Muscle layer of colon (tissue), 2 donors: ENCODE results near the gene CSTF2.
"Not testable (repeated sequence)": the region's sequence is repeated elsewhere in the genome, so short reads cannot be mapped to it uniquely, and the experiment has no call there.

Source experiments
- H3K27ac ChIP-seq: one replicate; pipeline ENCODE4 v1.7.0; 2013; ENCODE audit warnings: low read depth, mild to moderate bottlenecking, low read length, moderate library complexity
- H3K27me3 ChIP-seq, 2 donors: one replicate each; pipeline ENCODE4 v1.7.0; 2013; ENCODE audit warnings: low read length in 2 of 2, mild to moderate bottlenecking in 2 of 2; ENCODE audit not compliant: insufficient read depth in 2 of 2, control insufficient read depth in 1 of 2
- H3K36me3 ChIP-seq: one replicate; pipeline ENCODE4 v1.7.0; 2013; ENCODE audit warnings: mild to moderate bottlenecking, low read length; ENCODE audit not compliant: insufficient read depth
- H3K4me1 ChIP-seq: one replicate; pipeline ENCODE4 v1.7.0; 2013; ENCODE audit warnings: mild to moderate bottlenecking, low read length; ENCODE audit not compliant: insufficient read depth
- H3K4me3 ChIP-seq, 2 donors: one replicate each; pipeline ENCODE4 v1.7.0; 2013; ENCODE audit warnings: low read length in 2 of 2, low read depth in 1 of 2, mild to moderate bottlenecking in 1 of 2, moderate library complexity in 1 of 2
- H3K9ac ChIP-seq: one replicate; pipeline ENCODE4 v1.7.0; 2013; ENCODE audit warnings: low read length
- H3K9me3 ChIP-seq: one replicate; pipeline ENCODE4 v1.7.0; 2013; ENCODE audit warnings: mild to moderate bottlenecking, low read length
- donor health status: abdominal sarcoma.
- donor health status: Adenocarcinoma of cecum.

CSTF2 gene

GRCh38 chrX:100819837-100820666, at the start of gene CSTF2:
TSS of gene CSTF2 (plus strand) at chrX:100820391. CDS start at chrX:100820417, 26 bp downstream.
- Histone ChIP-seq H3K9me3 (no peaks in the 10 kb centered on the region), H3K27me3 (no peaks in the 10 kb centered on the region), H3K4me1 (no peaks in the 10 kb centered on the region), H3K9ac (peak within 1 kb of the TSS; percentile 10), H3K4me3 (peak within 1 kb of the TSS; percentile 47 to 62), H3K36me3 (peaks cover 8% of the 10 kb centered on the region), H3K27ac (peak within 1 kb of the TSS; percentile 64)

DNA sequence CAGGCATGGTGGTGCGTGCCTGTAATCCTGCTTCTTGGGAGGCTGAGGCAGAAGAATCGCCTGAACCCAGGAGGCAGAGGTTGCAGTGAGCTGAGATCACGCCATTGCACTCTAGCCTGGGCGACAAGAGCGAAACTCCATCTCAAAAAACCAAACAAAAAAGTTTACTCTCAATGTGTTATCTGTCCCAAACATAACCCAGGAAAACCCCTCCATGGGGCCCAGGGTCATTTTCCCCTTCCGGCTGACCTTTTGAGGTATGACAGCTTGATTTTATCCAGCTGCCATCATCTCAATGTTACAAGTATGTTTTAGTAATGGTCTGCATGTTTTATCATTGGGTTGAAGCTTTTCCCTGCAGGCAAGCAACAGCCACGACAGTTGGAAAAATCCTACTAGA, 23.8 kb upstream of the CSTF2 start:
- not testable (repeated sequence) for H3K9ac ChIP-seq, H3K36me3 ChIP-seq, H3K4me1 ChIP-seq, H3K27ac ChIP-seq, H3K27me3 ChIP-seq, H3K4me3 ChIP-seq, H3K9me3 ChIP-seq

DNA sequence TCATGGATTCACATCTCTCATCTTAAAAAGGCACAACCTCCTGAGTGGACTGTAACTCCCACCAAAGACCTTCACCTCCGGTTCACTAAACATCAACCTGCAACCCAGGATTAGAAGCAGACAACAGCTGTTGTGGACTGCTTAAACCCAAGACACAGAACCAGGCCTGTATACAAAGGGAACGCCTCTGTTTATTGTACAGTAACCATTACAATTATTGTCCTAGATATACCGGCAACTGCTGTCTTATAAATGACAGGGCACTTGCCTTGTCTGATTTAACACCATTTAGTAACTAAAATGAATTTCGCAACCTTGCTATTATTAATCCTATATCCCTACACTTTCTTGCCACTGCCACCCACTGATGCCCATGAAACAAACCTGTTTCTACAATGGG, 22.8 kb upstream of the CSTF2 start:
- no peak overlapping the region for H3K27ac ChIP-seq
- H3K9ac ChIP-seq = no peak overlapping the region
- H3K4me1 ChIP-seq = no peaks in the 10 kb centered on the region
- no peaks in the 10 kb centered on the region for H3K27me3 ChIP-seq
- H3K4me3 ChIP-seq = no peak overlapping the region
- no peaks in the 10 kb centered on the region for H3K36me3 ChIP-seq
- no peaks in the 10 kb centered on the region for H3K9me3 ChIP-seq

DNA sequence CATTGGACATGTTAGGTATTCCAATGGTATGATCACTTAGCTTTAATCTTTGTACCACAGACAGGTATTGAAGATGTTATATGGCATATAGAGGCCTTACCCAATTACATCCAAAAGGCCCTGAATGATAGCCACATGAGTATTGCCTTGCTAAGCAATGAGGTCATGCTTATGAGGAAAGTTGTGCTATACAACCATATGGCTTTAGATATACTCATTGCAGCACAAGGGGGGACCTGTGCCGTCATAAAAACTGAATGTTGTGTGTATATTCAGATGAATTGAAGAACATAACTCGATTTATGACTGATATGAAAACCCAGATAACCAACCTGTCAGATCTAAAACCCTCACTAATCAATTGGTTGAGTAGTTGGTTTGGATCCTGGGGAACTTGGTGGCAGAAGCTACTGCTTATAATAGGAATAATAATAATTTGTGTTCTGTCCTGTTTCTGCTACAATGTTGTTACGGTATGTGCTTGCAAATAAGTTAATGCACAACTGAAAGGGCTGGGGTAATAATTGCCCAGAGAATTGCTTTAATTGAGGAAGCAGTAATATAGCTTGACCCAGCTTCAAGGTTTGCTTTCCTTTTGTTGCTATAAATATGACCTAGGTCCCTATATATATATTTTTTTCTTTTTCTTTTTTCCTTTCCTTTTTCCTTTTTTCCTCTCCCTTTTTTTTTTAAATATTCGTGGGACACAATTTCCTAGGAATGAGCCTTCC, 21.5 kb upstream of the CSTF2 start:
- Histone ChIP-seq H3K9me3 (no peaks in the 10 kb centered on the region), H3K4me1 (no peaks in the 10 kb centered on the region), H3K9ac (no peak overlapping the region), H3K4me3 (no peak overlapping the region), H3K36me3 (no peaks in the 10 kb centered on the region), H3K27me3 (no peaks in the 10 kb centered on the region), H3K27ac (no peak overlapping the region)

DNA sequence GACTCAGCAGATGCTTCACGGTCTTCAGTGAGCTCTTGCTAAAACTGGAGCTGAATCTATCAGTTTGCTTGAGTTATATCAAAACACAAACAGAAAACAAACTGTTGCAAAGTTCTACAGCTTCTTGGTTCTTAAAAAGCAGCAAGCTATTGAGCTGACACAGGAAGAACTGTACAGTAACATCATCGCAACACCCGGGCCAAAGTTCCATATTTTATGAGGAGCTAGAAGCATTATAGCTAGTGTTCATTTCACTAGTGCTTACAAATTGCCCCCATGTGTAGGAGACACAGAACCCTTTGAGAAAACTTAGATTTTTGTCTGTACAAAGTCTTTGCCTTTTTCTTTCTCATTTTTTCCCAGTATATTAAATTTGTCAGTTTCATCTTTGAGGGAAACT, 17.3 kb upstream of the CSTF2 start:
- no peak overlapping the region for H3K9ac ChIP-seq
- no peak overlapping the region for H3K27ac ChIP-seq
- H3K4me3 ChIP-seq = no peak overlapping the region
- no peaks in the 10 kb centered on the region for H3K27me3 ChIP-seq
- no peaks in the 10 kb centered on the region for H3K9me3 ChIP-seq
- H3K36me3 ChIP-seq = no peaks in the 10 kb centered on the region
- H3K4me1 ChIP-seq = no peaks in the 10 kb centered on the region

DNA sequence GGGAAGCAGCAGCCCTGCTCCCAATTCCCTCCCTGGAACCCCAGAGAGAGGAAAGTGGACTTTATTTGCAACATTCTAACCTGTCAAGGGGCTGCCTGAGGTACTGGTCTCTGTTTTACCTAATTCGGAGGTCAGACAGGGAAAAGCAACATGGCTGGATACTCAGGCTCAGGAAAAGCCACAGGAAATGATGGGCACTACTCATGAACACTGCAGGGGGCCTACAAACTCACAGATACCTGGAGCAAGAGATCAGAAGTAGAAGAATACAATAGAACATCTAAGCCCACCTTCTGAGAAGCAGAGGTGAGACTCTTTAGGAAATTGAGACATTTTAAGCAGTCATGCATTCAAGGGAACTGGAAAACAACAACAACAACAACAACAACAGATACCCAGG, 15.4 kb upstream of the CSTF2 start:
- Histone ChIP-seq H3K9ac (no peak overlapping the region), H3K4me3 (no peak overlapping the region), H3K36me3 (no peaks in the 10 kb centered on the region), H3K27me3 (no peaks in the 10 kb centered on the region), H3K27ac (no peak overlapping the region), H3K9me3 (no peaks in the 10 kb centered on the region), H3K4me1 (no peaks in the 10 kb centered on the region)

- not testable (repeated sequence) for H3K9ac ChIP-seq, H3K4me3 ChIP-seq, H3K9me3 ChIP-seq, H3K27me3 ChIP-seq, H3K36me3 ChIP-seq, H3K27ac ChIP-seq, H3K4me1 ChIP-seq
Observed at GRCh38 chrX:100808265-100808664, 11.9 kb upstream of the CSTF2 start.

GRCh38 chrX:100812216-100813158, 7.7 kb upstream of the CSTF2 start:
- Histone ChIP-seq H3K9me3 (no peaks in the 10 kb centered on the region), H3K27ac (no peak overlapping the region), H3K9ac (no peak overlapping the region), H3K4me1 (no peaks in the 10 kb centered on the region), H3K36me3 (no peaks in the 10 kb centered on the region), H3K27me3 (no peaks in the 10 kb centered on the region), H3K4me3 (no peak overlapping the region)

DNA sequence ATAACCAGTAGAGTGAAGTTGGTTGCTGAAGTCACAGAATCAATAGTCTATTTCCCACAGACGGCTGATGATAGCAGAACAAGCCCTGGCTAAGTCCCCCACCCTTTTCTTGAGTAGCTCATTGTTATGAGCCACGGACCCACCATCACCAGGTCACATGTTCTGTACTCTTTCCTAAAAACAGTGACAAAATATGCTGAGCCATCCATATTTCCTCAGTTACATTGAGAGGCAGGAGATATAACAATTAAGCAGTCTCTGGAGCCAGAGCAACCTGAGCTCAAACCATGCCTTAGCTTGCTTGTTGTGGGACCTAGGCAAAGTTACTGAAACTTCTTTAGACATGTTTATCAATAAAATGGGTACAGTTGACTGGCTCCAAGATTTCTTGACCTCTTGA, 2.9 kb upstream of the CSTF2 start:
- H3K9ac ChIP-seq = no peak overlapping the region
- no peak overlapping the region for H3K27ac ChIP-seq
- H3K9me3 ChIP-seq = no peaks in the 10 kb centered on the region
- H3K36me3 ChIP-seq = no peaks in the 10 kb centered on the region
- H3K27me3 ChIP-seq = no peaks in the 10 kb centered on the region
- H3K4me1 ChIP-seq = no peaks in the 10 kb centered on the region
- H3K4me3 ChIP-seq = no peak overlapping the region

- H3K4me1 ChIP-seq = no peaks in the 10 kb centered on the region
- H3K27me3 ChIP-seq = no peaks in the 10 kb centered on the region
- peak overlapping the region; percentile 10 for H3K9ac ChIP-seq
- H3K27ac ChIP-seq = no peak overlapping the region
- H3K4me3 ChIP-seq = peak overlapping the region; percentile 47 to 62
- H3K9me3 ChIP-seq = no peaks in the 10 kb centered on the region
- H3K36me3 ChIP-seq = peaks cover 8% of the 10 kb centered on the region
Observed at GRCh38 chrX:100819534-100819836, 706 bp upstream of the CSTF2 start.

- no peak overlapping the region for H3K4me3 ChIP-seq
- H3K36me3 ChIP-seq = peaks cover 7% of the 10 kb centered on the region
- H3K9me3 ChIP-seq = no peaks in the 10 kb centered on the region
- no peak overlapping the region for H3K27ac ChIP-seq
- no peaks in the 10 kb centered on the region for H3K4me1 ChIP-seq
- no peaks in the 10 kb centered on the region for H3K27me3 ChIP-seq
- no peak overlapping the region for H3K9ac ChIP-seq
Observed at GRCh38 chrX:100829730-100830129, 9.5 kb downstream of the CSTF2 start.
